Epithelial cell of prostate (primary cell): ENCODE data around the gene PARG.
"Not testable (repeated sequence)": the region's sequence is repeated elsewhere in the genome, so short reads cannot be mapped to it uniquely, and the experiment has no call there.

Experiments used
- DNase-seq: peaks from one replicate; pipeline ENCODE4 v3.0.0-alpha.2; 2011; ENCODE audit warnings: low read depth, low spot score
- H3K27ac ChIP-seq: fragments of 450-650 bp; 2 replicates; pipeline ENCODE4 v1.5.1; 2017; ENCODE audit warnings: mild to moderate bottlenecking

The PARG gene

GRCh38 chr10:49833168-49833567, 108.7 kb downstream of the PARG start:
- DNase-seq = no peak
- no peak overlapping the region for H3K27ac ChIP-seq

DNA sequence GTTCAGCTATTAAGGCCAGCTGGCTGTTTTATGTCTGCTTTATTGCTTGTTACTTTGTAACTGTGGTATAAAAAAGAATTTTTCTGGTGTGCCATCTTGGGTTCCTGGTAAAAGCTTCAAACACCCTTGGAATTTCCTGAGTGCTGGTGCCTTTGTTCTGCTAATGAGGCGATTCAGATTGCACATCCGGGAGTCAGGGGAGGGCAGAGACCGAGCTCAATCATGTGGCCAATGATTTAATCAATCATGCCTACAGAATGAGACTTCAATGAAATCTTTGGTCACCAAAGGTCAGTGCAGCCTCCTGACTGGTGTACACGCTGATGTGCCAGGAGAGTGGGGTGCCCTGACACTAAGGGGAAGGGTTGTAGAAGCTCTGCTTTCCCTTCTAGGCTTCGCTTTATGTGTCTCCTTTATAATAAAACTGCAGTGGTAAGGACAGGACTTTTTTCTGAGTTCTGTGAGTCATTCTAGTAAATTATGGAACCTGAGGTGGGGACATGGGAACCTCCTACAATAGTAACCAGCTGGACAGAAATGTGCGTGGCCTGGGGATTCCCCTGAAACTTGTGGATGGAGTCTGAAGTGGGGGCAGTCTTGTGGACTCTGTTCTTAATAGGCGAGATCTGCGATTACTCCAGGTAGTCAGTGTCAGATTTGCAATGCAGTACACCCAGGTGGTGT, 110.3 kb downstream of the PARG start:
- H3K27ac ChIP-seq = peak overlapping the region; percentile 49

DNA sequence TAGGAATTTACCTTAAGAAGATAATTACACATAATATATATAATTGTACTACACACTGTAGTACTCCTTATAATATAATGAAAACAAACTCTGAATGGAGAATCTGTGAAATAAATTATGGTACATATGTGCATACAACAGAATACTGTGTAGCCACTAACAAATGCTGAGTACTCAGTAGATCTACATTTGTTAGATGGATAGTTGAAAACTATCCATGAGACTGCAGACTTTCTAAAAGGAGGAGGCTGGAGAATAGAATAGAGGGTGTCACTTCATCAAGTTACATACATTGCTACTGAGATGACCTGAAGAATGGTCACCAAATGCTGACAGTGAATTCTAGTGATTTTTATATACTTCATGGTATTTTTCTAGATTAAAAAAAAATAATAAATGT, 111.0 kb downstream of the PARG start:
- DNase-seq = no peak
- H3K27ac ChIP-seq = peak overlapping the region; percentile 49

More for the DNA sequence above, 110.3 kb downstream of the PARG start:
- no peak for DNase-seq

DNA sequence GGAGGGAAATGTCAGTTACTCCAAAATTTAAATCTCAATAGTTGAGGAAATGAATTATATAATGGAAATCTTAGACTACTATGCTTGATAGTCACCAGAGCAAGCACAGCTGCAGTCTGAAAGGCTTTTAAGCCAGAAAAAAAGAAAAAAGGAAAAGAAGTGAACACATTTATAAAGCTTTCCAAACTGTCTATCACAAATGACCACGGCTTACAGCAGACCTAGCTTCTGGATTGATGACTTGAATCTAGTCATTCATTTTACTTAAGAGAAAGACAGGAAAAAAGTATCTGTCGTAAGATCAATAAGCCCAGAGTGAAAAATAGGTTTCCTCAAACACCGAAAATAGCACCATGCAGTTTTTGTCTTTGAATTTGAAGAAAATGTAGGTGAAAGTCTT, 111.8 kb downstream of the PARG start:
- no peak for DNase-seq
- H3K27ac ChIP-seq = no peak overlapping the region

DNA sequence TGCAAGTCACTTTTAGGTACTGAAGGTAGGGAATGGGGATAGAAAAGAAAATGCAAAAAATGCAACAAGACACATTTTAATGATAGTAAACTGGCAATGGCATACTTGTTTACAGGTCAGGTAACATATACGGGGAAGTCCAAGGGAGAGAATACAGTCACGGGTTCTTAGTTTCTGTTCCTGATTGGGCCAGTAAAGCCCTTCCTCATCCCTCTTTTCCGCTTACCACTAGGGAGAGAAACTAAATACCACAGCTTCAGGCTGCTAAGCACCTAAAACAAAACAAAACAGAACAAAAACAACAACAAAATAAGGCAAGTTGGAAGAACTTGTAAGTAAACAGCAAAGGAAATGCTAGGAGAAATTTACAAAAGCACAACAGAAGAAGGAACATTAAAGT, 114.5 kb downstream of the PARG start:
- no peak for DNase-seq
- no peak overlapping the region for H3K27ac ChIP-seq

GRCh38 chr10:49819234-49819958, 122.4 kb downstream of the PARG start:
- no peak for DNase-seq
- H3K27ac ChIP-seq = no peak overlapping the region

- no peak for DNase-seq
- no peak overlapping the region for H3K27ac ChIP-seq
These were observed 124.0 kb downstream of the PARG start for GRCh38 chr10:49817845-49818244.

- no peak for DNase-seq
- H3K27ac ChIP-seq = no peak overlapping the region
These were observed 137.8 kb downstream of the PARG start for GRCh38 chr10:49803988-49804387.

GRCh38 chr10:49798275-49798674, 143.6 kb downstream of the PARG start:
- H3K27ac ChIP-seq = no peak overlapping the region
- DNase-seq = no peak

- no peak for DNase-seq
- no peak overlapping the region for H3K27ac ChIP-seq
These were observed 150.7 kb downstream of the PARG start for GRCh38 chr10:49791100-49791499.

GRCh38 chr10:49784681-49785080, 157.1 kb downstream of the PARG start:
- no peak overlapping the region for H3K27ac ChIP-seq
- no peak for DNase-seq

DNA sequence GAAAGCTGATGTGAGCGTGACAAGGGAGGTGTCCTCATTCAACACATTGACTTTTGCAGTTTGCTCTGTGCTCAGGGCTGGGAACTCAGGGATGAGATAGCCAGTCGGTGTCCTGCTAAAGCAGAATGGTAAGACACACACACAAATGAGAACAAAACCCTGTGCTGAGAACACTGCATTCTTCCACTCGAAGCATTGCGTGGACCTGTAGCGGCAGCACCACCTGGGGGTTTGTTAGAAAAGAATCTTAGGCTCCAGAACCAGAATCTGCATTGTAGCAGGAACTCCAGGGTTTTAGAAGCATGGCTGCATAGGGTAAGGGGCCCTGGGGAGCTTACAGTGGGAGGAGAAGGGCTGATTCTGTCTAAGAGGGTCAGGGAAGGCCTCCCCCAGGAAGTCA, 158.2 kb downstream of the PARG start:
- no peak for DNase-seq
- no peak overlapping the region for H3K27ac ChIP-seq

DNA sequence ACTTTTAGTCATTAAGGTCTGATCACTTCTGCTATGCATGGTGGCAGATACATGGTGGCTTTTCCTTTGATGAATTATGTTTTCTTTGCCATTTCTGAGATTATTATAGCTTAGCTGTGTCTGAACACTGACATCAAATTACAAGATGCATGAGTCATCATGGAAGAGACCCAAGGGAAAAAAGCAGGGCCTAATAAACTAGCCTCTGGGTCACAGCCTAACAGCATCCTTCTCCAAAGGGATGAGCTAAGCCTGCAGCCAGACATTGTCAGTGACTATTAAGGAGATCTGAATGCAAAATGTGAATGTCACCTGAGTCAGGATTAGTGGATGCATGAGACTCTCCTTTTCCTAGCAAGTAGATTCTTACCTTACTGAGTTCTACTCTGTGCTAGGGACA, 160.6 kb downstream of the PARG start:
- DNase-seq = no peak
- H3K27ac ChIP-seq = no peak overlapping the region

DNA sequence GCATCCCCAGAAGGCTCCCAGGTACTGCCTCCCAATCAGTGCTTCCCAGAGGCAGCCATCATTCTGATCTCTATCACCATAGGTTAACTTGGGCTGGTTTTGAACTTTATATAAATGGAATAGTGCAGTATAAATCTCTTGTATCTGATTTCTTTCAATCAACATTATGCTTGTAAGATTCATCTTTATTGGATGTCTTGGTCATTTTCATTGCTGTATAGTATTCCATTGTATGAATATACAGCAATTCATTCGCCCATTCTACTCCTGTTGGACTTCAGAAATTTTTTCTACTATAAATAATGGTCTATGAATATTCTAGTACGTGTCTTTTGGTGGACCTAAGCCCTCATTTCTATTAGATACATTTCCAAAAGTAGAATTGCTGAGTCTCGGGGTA, 163.6 kb downstream of the PARG start:
- H3K27ac ChIP-seq = no peak overlapping the region
- DNase-seq = no peak

- DNase-seq = no peak
- no peak overlapping the region for H3K27ac ChIP-seq
These were observed 165.0 kb downstream of the PARG start for GRCh38 chr10:49776851-49777250.

DNA sequence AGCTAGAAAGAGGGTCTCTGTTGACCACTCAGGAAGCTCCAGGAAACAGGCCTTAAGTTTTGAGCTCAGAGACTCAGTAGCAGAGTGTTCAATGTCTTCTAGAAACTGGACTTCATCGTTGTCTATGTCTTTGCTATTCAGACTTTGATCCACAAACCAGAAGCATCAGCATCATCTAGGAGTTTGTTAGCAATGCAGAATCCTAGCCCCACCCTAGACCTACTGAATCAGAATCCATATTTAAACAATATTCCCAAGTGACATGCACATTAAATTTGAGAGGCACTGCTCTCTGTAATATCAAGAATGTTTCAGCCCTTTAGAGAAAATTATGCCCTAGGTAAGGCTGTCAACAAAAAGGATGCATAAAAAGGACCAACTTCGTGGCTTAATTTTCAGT, 166.8 kb downstream of the PARG start:
- no peak overlapping the region for H3K27ac ChIP-seq
- DNase-seq = no peak

DNA sequence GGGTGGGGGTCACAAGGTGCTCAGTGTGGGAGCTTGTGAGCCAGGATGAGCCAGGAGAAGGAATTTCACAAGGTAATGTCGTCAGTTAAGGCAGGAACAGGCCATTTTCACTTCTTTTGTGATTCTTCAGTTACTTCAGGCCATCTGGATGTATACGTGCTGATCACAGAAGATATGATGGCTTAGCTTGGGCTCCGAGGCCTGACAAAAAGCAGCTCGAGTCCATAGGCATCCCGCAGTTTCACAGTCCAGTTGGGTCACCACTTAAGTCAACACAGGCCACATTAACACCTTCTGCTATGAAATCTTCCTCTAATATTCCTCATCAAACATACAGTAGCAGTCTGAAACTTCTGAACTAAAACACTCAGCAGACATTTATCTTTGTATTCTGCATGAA, 168.9 kb downstream of the PARG start:
- H3K27ac ChIP-seq, DNase-seq: not testable (repeated sequence)

DNA sequence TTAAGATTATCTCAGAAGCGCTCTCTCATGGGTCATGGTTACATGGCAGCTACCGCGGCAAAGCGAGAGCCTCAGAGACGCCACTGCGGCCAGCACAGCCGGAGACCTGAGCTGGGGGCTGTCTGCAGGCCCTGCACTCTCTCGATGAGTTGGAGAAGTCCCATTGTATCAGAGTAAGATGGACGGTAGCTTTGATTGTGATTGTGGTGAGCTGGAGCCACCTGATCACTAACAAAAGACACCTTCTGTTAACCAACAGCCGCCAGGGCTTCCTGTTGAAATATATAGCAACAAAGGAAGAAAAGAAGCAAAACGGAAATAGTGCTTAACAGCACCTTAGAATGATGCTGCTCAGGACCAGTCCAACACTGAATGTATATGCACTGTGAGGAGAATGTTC, 170.8 kb downstream of the PARG start:
- H3K27ac ChIP-seq, DNase-seq: not testable (repeated sequence)

DNA sequence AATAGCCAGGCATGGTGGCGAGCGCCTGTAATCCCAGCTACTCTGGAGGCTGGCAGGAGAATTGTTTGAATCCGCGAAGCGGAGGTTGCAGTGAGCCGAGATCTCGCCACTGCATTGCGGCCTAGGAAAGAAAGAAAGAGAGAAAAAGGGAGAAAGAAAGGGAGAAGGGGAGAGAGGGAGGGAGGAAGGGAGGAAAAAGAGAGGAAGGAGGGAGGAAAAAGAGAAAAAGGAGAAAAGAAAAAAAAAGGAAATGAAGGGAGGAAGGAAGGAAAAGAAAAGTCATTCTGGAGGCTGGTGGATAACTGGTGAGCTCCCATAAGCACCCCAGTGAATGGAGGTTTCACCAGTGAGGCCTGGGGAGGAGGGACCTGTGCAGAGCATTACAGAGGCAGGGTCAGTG, 172.1 kb downstream of the PARG start:
- no peak overlapping the region for H3K27ac ChIP-seq
- no peak for DNase-seq

DNA sequence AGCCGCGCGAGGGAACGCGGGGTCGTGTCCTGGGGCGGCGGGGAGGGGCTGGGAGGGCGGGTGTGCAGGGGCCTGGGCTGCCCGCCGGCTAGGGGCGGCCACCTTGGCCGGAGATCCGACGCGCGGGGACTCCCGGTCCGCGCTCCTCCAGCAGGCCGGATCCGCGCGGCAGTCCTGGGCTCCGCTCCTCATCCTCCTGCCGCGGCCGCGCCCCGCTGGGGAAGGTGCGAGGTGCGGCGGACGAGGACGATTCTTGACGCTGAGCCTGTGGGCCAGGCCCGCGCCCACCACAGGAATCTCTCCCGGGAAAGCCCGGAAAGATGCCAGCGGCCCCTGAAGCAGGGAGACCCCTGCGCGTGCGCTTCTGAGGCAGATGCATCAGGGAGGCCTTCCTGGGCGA, 173.1 kb downstream of the PARG start:
- no peak overlapping the region for H3K27ac ChIP-seq
- no peak for DNase-seq

- no peak overlapping the region for H3K27ac ChIP-seq
- DNase-seq = no peak
These were observed 173.5 kb downstream of the PARG start for GRCh38 chr10:49768329-49768728.
